Stomach (tissue), 9 donors: ENCODE data around the gene ZC3H12D. TPM values are rescaled to one million over a fixed set of nuclear protein-coding genes. Genes with fewer than 3 reads are reported as not detected.

Source experiments
- DNase-seq, 2 donors: peaks; one replicate each; pipeline versions ENCODE4 v3.0.0 to v3.0.0-alpha.2; 2013 to 2019
- H3K27ac ChIP-seq, 5 donors: fragments of 200-600 bp in 4 of 5; sonication (generic) in 4 of 5; one replicate each; pipeline ENCODE4 v1.5.1; 2013 to 2019; ENCODE audit warnings: mild to moderate bottlenecking in 1 of 5, moderate library complexity in 1 of 5
- H3K27me3 ChIP-seq, 3 donors: fragments of 200-600 bp; sonication (generic); one replicate each; pipeline ENCODE4 v1.5.1; 2017 to 2019; ENCODE audit warnings: mixed run types in 1 of 3
- H3K36me3 ChIP-seq, 4 donors: fragments of 200-600 bp; sonication (generic); 1 replicate in 3 of 4; 2 replicates in 1 of 4; pipeline ENCODE4 v1.5.1; 2016 to 2019
- H3K4me1 ChIP-seq, 4 donors: fragments of 200-600 bp; sonication (generic); one replicate each; pipeline ENCODE4 v1.5.1; 2016 to 2019
- H3K4me3 ChIP-seq, 4 donors: fragments of 200-600 bp; sonication (generic) in 3 of 4; one replicate each; pipeline ENCODE4 v1.5.1; 2016 to 2019; ENCODE audit warnings: mild to moderate bottlenecking in 1 of 4
- H3K9me3 ChIP-seq, 4 donors: fragments of 200-600 bp; sonication (generic); one replicate each; pipeline ENCODE4 v1.5.1; 2016 to 2019
- CTCF ChIP-seq, 7 experiments: fragments of 450-650 bp in 4 of 7; fragments of 200-600 bp in 3 of 7; sonication (generic) in 3 of 7; IDR thresholded peaks; one replicate each; pipeline ENCODE4 v1.5.1; 2016 to 2019; ENCODE audit warnings: antibody characterized with exemption in 7 of 7, control low read depth in 2 of 7, mild to moderate bottlenecking in 1 of 7
- EP300 ChIP-seq: sonication (generic); formaldehyde crosslinking; IDR thresholded peaks from one replicate; pipeline ENCODE4 v1.6.1; 2017; ENCODE audit warnings: antibody characterized with exemption
- POLR2A ChIP-seq, 4 donors: fragments of 450-650 bp; IDR thresholded peaks; one replicate each; pipeline ENCODE4 v1.6.1; 2016; ENCODE audit warnings: antibody characterized with exemption in 4 of 4, control low read depth in 2 of 4, mild to moderate bottlenecking in 1 of 4, moderate library complexity in 1 of 4
- POLR2AphosphoS5 ChIP-seq, 3 donors: sonication (generic); formaldehyde crosslinking; IDR thresholded peaks; one replicate each; pipeline ENCODE4 v1.6.1; 2016; ENCODE audit warnings: antibody characterized with exemption in 3 of 3
- WGBS, 5 donors: extraction: QIAGEN DNeasy Blood & Tissue Kit in 3 of 5; methylation state at CpG; one replicate each; pipeline versions ENCODE4 v1.1.5 to v1.1.7; 2013 to 2018; 5-methylcytosine and 5-hydroxymethylcytosine counted together
- intact Hi-C: fragments of 100-400 bp; cut with DNase I; formaldehyde crosslinking; loops from one replicate; pipeline ENCODE4 v1.15.1; 2023; ENCODE audit warnings: low total_unique reads
- polyA plus RNA-seq, 3 donors: library from polyadenylated mRNA; stranded (reverse); fragments of 200-250 nt; gene quantifications; one replicate each; pipeline ENCODE4 v1.2.3, GENCODE V29; 2013
- total RNA-seq, 5 donors: library from RNA; depleted of rRNA; stranded (reverse); fragments of >200 nt; gene quantifications; one replicate each; pipeline versions ENCODE4 v1.1.0 to v1.2.3, GENCODE V29; 2014 to 2016
- donor health status: healthy with polysubstance abuse.
- donor health status: Bipolar disorder and iron deficiency.
- donor health status: healthy.

The ZC3H12D gene
- total and polyA plus RNA-seq, 8 donors: 0.31 to 2.2 (median 0.85) TPM; not detected in 3

DNA sequence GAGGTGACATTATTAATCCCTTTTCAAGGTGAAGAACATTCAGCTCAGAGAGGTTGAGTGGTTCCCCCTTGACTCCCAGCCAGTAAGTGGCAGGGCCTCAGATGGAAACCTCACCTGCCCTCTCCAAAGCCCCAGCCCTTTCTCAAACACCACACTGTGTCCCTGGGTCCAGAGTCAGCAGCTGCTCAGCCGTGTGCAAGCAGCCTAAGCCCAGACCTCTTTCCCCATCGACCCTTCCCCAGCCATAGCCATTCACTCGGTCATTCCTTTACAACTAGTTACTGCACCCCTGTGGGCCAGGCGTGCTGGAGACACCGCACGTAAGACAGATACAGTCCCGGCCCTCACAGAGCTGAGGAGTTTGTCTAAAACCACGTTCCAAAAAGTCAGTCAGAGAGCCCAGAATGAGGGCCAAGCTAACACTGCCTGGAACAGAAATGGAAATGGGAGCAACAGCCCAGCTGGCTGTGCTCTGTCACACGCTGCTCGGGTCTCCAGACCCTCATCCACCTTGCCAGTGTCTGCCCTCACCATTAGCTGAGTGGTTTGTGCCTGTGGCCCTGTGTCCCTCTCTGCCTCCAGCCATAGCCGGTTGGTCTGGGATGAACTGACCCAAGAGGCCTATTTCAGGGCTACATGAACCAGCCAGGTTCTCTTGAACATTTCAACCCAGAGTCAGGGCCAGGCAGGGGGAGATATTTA is 29.6 kb downstream of the ZC3H12D start:
- peak overlapping the region in 4 of 5 donors; percentile 38 to 80 (median 63) for H3K27ac ChIP-seq

DNA sequence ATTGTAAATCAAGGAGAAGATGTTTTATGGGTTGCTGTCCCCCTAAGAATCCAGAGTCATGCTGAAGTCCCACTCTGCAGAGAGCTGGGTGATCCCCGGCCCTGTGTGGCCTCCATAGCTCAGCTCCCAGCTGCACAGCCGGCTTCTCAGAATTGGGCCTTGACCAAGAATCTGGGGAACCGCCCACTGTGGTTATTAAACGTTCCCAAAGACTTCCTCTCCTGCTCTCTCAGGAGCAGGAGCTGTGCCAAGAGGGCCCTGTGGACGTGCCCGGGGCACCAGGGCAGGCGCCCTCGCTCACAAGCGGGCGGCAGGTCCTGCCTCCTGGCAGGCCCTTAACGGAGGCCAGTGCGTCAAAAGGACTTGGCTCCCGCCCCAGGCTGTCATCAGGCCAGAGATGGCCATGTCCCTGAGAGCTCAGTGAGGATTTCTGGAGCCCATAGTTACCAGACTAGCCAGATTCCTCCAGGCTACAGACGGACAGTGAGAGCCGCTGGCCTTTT is 30.4 kb downstream of the ZC3H12D start:
- intact Hi-C loops: no loop called here
- 4 to 12% (median 10%) methylated on average over 15 of the region's 15 CpGs for WGBS, 5 donors
- no peaks in the 10 kb centered on the region for H3K36me3 ChIP-seq
- H3K4me1 ChIP-seq: peaks cover 36 to 45% (median 43%) of the 10 kb centered on the region in 4 donors
- peak overlapping the region; percentile 38 to 80 (median 62) for H3K27ac ChIP-seq
- peak; percentile 83 for TF ChIP-seq EP300
- TF ChIP-seq POLR2A (IDR thresholded peaks at IDR 0.05): no peak
- peak; percentile 65 to 81 (median 77) for TF ChIP-seq POLR2AphosphoS5 (IDR thresholded peaks at IDR 0.05)
- peak overlapping the region in 1 of 4 donors; percentile 1 for H3K4me3 ChIP-seq
- H3K27me3 ChIP-seq: peaks cover 0 to 15% (median 14%) of the 10 kb centered on the region in 3 donors
- DNase-seq: peak; percentile 89 to 96
- no peaks in the 10 kb centered on the region for H3K9me3 ChIP-seq

More for the DNA sequence above, 29.6 kb downstream of the ZC3H12D start:
- intact Hi-C loops: no loop called here
- TF ChIP-seq EP300 (no peak), POLR2A (IDR thresholded peaks at IDR 0.05) (no peak), POLR2AphosphoS5 (IDR thresholded peaks at IDR 0.05) (no peak), CTCF (IDR thresholded peaks at IDR 0.05) (no peak)
- peaks cover 0 to 14% (median 14%) of the 10 kb centered on the region in 3 donors for H3K27me3 ChIP-seq
- H3K36me3 ChIP-seq: no peaks in the 10 kb centered on the region
- WGBS, 5 donors: 69 to 84% (median 75%) methylated on average over 7 to 11 of the region's 11 CpGs
- H3K9me3 ChIP-seq: no peaks in the 10 kb centered on the region
- no peak overlapping the region for H3K4me3 ChIP-seq
- H3K4me1 ChIP-seq: peaks cover 34 to 43% (median 43%) of the 10 kb centered on the region in 4 donors
- no peak for DNase-seq

GRCh38 chr6:149453597-149454345 is 31.0 kb downstream of the ZC3H12D start:
- TF ChIP-seq POLR2A (IDR thresholded peaks at IDR 0.05) (no peak), EP300 (no peak)
- intact Hi-C loops: no loop called here
- WGBS, 5 donors: 46 to 68% (median 56%) methylated on average over 6 of the region's 6 CpGs
- no peaks in the 10 kb centered on the region for H3K36me3 ChIP-seq
- H3K9me3 ChIP-seq: no peaks in the 10 kb centered on the region
- H3K27me3 ChIP-seq: peaks cover 0 to 20% (median 15%) of the 10 kb centered on the region in 3 donors
- peaks cover 36 to 45% (median 43%) of the 10 kb centered on the region in 4 donors for H3K4me1 ChIP-seq
- no peak for DNase-seq
- H3K4me3 ChIP-seq: no peak overlapping the region
- peak overlapping the region in 4 of 5 donors; percentile 24 to 80 (median 63) for H3K27ac ChIP-seq

DNA sequence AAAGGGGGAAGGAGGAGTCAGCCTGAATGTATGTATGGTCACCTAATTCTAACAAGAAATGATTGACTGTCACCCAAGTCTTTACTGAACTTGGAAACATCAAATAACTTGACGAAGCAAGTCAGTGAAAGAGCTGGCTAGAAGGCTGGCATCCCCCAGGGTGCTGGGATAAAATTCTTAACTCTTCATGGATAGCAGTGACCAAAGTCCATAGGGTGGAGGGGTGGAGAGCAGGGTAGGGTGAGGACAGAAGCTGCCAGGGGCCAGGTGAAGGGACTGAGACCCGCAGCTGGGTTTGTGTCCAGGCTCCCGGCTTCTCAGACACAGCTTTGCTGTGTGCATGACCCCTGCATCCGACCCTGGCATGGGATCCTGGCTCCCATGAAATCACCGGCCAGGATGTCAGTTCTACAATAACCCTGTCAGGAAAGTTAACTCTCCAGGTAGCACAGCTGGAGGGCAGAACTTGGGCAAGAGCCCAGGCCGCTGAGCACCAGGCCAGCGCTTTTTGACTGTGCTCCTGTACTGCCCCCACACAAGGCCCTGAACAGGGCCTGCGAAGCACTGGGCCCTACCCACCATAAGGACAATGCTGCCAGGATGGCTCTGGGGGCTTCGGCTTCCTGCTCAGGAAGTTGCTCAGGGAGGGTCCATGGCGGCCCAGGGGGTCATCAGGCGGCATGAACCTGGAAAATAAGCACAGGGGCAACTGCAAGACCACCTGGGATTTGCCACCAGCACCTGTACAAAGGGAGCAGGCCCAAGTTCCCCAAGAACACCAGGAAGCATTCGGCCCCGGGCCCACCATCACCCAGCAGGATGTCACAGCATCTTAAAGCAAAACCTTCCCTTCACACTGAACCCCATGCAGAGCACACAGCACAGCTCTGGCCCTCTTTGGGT is 32.5 kb downstream of the ZC3H12D start:
- no peak for DNase-seq
- Histone ChIP-seq H3K9me3 (no peaks in the 10 kb centered on the region), H3K36me3 (no peaks in the 10 kb centered on the region), H3K27ac (no peak overlapping the region), H3K4me1 (peaks cover 36 to 45% (median 43%) of the 10 kb centered on the region in 4 donors), H3K27me3 (peaks cover 0 to 29% (median 15%) of the 10 kb centered on the region in 3 donors), H3K4me3 (no peak overlapping the region)
- TF ChIP-seq EP300 (no peak), CTCF (IDR thresholded peaks at IDR 0.05) (no peak), POLR2AphosphoS5 (IDR thresholded peaks at IDR 0.05) (no peak), POLR2A (IDR thresholded peaks at IDR 0.05) (no peak)
- intact Hi-C loops: no loop called here
- WGBS, 5 donors: 85 to 91% (median 89%) methylated on average over 9 to 13 of the region's 13 CpGs
